Measurements from ENCODE around the gene ZNF764. TPM values are rescaled to one million over a fixed set of nuclear protein-coding genes. Genes with fewer than 3 reads are reported as not detected.

The ZNF764 gene
- total RNA-seq, 1 donor from 2014 or later = 18.4 TPM

DNA sequence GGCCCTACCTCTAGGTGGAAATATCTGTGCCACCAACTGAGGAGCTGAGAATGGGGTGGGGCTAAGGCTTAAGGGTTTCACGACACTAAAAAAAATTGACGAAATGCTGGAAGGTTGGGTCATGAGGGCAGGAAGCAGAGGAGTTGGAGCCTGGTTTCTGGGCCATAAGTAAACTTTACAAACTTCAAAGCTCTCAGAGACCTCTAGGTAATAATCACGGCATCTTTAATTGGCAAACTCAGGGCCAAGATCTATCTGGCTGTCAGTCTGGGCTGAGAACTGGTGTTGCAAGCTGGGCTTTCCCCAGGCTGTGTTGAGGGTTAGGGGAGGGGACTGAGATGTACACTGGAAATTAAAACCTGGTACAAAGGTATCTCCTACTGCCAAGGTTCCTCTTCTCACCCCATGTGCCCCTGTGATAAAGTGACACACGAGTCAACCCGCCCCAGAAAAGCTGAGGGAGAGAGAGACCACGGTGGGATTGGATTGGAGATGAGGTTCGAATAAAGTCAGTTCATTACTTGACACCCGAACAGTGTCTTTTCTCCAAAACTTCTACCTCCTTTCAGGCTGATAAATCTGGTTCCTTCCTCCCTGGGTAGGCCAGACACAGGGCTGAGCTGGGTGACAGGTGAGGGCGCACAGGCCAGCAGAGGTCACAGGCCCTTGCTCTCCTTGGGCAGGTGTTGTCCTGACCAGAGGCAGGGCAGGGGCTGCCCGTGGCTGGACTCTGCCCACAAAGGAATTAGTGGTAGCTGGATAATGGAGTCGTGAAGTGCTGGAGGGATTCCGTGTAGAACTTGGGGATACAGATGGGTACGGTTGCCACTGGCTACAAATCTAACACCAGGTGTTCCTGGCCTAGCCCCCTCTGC lies 27.8 kb downstream of the ZNF764 start:
- TF ChIP-seq POLR2A (IDR thresholded peaks at IDR 0.05) (no peak), POLR2AphosphoS5 (IDR thresholded peaks at IDR 0.05; ENCODE audit: insufficient read depth in 1 of 2, low read depth in 1 of 2) (no peak)
- TF ChIP-seq, protein P1, sequence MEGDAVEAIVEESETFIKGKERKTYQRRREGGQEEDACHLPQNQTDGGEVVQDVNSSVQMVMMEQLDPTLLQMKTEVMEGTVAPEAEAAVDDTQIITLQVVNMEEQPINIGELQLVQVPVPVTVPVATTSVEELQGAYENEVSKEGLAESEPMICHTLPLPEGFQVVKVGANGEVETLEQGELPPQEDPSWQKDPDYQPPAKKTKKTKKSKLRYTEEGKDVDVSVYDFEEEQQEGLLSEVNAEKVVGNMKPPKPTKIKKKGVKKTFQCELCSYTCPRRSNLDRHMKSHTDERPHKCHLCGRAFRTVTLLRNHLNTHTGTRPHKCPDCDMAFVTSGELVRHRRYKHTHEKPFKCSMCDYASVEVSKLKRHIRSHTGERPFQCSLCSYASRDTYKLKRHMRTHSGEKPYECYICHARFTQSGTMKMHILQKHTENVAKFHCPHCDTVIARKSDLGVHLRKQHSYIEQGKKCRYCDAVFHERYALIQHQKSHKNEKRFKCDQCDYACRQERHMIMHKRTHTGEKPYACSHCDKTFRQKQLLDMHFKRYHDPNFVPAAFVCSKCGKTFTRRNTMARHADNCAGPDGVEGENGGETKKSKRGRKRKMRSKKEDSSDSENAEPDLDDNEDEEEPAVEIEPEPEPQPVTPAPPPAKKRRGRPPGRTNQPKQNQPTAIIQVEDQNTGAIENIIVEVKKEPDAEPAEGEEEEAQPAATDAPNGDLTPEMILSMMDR (IDR thresholded peaks at IDR 0.05) = no peak
- H3K4me3 ChIP-seq = no peak overlapping the region
- H3K4me1 ChIP-seq = peaks cover 47% of the 10 kb centered on the region
- intact Hi-C loops (cut with DNase I) = loop anchor here (10.0 kb wide), 2 partner anchors 54 to 86 kb away; partner anchors contain the start of genes SEPHS2 and ZNF785
- H3K36me3 ChIP-seq = peaks cover 0 to 10% of the 10 kb centered on the region in 2 donors
- no peak overlapping the region for H3K27ac ChIP-seq
- DNase-seq (ENCODE audit: extremely low spot score in 2 of 2) = no peak
- H3K9me3 ChIP-seq = no peaks in the 10 kb centered on the region
- no peaks in the 10 kb centered on the region for H3K27me3 ChIP-seq

- H3K27me3 ChIP-seq = no peaks in the 10 kb centered on the region
- DNase-seq (ENCODE audit: extremely low spot score in 2 of 2) = no peak
- H3K36me3 ChIP-seq = peaks cover 0 to 10% of the 10 kb centered on the region in 2 donors
- H3K9me3 ChIP-seq = no peaks in the 10 kb centered on the region
- intact Hi-C loops (cut with DNase I) = no loop called here
- H3K27ac ChIP-seq = peak overlapping the region; percentile 95
- H3K4me3 ChIP-seq = no peak overlapping the region
- H3K4me1 ChIP-seq = peaks cover 51% of the 10 kb centered on the region
- TF ChIP-seq POLR2AphosphoS5 (IDR thresholded peaks at IDR 0.05; ENCODE audit: insufficient read depth in 1 of 2, low read depth in 1 of 2) (no peak), POLR2A (IDR thresholded peaks at IDR 0.05) (no peak)
- TF ChIP-seq, protein P1 (IDR thresholded peaks at IDR 0.05) = no peak
Measured at GRCh38 chr16:30528799-30529457, 29.2 kb downstream of the ZNF764 start.

DNA sequence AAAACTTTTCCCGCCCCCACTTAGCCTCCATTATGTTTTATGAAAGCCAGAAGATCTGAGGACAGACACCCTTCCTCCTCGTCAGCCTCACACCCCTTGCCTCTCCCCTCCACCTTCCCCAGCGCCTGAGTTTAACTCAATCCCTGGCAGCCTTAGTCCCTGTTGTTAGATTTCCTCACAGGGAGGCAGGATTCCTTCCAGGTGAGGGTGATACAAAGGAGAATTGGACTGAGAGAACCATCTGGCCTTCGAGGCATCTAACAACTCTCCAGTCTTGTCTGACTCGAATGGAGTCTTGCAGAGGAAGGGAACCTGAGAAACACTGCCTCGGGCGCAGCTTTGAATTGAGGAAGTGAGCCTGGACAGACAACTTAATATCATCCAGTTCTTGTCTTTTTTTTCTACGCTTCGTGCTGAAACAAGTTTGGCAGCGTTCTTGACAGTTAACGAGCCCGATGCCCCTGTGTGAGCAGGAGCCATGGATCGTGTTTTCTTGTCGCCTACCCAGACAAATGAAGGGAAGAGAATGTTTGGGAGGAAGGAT lies 30.5 kb downstream of the ZNF764 start:
- Histone ChIP-seq H3K4me3 (peak overlapping the region; percentile 79 to 95), H3K36me3 (peaks cover 0 to 8% of the 10 kb centered on the region in 2 donors), H3K9me3 (no peaks in the 10 kb centered on the region), H3K27ac (peak overlapping the region; percentile 95), H3K27me3 (no peaks in the 10 kb centered on the region), H3K4me1 (peaks cover 38% of the 10 kb centered on the region)
- TF ChIP-seq, protein P1 (IDR thresholded peaks at IDR 0.05) = no peak
- TF ChIP-seq POLR2AphosphoS5 (IDR thresholded peaks at IDR 0.05; ENCODE audit: insufficient read depth in 1 of 2, low read depth in 1 of 2) (no peak), POLR2A (IDR thresholded peaks at IDR 0.05) (no peak)
- DNase-seq (ENCODE audit: extremely low spot score in 2 of 2) = no peak
- intact Hi-C loops (cut with DNase I) = no loop called here

DNA sequence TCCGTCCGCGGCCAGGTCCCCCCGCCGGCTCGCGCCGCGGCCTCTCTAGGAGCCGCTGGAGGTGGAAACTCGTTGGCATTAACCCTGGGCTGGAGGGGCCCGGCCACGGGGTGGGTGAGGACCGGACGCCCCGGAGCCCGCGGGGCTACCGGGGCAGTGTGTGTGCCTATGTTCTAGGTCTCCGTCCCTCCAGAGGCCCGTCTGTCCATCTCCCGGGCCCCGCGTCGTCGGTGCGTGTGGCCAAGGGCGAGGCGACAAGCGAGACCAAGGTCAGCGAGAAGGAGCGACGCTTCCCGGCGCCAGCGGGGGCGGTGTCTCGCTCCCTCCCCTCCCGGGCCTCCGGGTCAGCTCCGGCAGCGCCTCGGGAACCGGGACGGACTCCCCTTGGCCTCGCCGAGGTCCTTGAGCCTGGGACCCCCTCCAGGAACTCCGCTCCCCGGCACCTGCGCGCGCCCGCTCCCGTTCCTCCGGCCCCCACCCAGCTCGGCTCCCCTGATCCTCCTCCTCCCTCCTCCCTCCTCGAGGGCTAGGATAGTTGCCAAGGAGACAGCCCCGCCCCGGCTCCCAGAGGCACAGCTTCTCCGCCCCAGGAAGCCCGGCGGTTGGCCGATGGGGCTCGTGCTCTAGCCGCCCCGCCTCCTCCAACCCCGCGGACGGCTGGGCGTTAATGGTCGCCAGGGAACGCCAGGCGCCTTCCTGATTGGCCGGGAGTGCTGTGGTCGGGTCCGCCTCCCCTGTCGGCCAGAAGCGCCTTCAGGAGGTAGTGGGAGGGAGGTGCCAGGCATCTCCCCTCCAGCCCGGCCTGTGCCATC lies 31.1 kb downstream of the ZNF764 start:
- peaks cover 0 to under 1% of the 10 kb centered on the region in 2 donors for H3K36me3 ChIP-seq
- H3K9me3 ChIP-seq = no peaks in the 10 kb centered on the region
- TF ChIP-seq POLR2AphosphoS5 (IDR thresholded peaks at IDR 0.05; ENCODE audit: insufficient read depth in 1 of 2, low read depth in 1 of 2) (peak; percentile 87 to 94), POLR2A (IDR thresholded peaks at IDR 0.05) (peak in 1 of 2 donors; percentile 20)
- TF ChIP-seq, protein P1 (IDR thresholded peaks at IDR 0.05) = peak in 1 of 3 experiments; percentile 26
- intact Hi-C loops (cut with DNase I) = no loop called here
- peak overlapping the region; percentile 95 for H3K27ac ChIP-seq
- peak; percentile 98 for DNase-seq (ENCODE audit: extremely low spot score in 2 of 2)
- H3K27me3 ChIP-seq = no peaks in the 10 kb centered on the region
- H3K4me3 ChIP-seq = peak overlapping the region; percentile 79 to 95
- peaks cover 37% of the 10 kb centered on the region for H3K4me1 ChIP-seq
